Kidney glomerular epithelial cell (primary cell): ENCODE results near the gene RCN1.
A peak's percentile ranks its signal among the peaks of the same experiment; 100 is the strongest.
"Not testable (repeated sequence)": the region's sequence is repeated elsewhere in the genome, so short reads cannot be mapped to it uniquely, and the experiment has no call there.

Experiments used
- DNase-seq: peaks from one replicate; lab custom pipeline; 2025; lab: John Stamatoyannopoulos, UW

Gene RCN1

GRCh38 chr11:32090545-32091370, at the start of gene RCN1:
Gene RCN1, plus strand, starts transcription at chr11:32091074. Its CDS starts 123 bp downstream, at chr11:32091197.
- peak; percentile 41 for DNase-seq

DNA sequence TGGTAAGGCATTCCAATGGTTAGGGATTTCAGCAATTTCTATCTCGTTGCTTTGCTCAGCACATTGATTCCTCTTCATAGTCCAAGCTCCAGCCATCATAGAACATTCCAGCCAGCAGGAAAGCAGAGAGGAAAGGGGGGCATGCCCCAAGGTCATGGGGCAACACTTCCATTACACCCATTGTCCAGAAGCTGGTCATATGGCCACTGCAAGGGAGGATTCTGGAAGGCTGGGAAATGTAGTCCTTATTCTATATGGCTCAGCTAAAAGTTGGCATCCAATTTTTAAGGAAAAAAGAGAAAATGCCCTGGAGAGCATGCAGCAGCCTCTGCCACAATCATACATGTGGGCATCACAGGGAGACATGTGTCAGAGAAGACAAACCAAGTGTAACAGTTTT, 47.1 kb upstream of the RCN1 start:
- DNase-seq, result no peak

- DNase-seq, result no peak
These were observed 46.6 kb upstream of the RCN1 start for GRCh38 chr11:32044158-32044863.

- DNase-seq, result no peak
These were observed 45.4 kb upstream of the RCN1 start for GRCh38 chr11:32045456-32045855.

- DNase-seq, result no peak
These were observed 40.6 kb upstream of the RCN1 start for GRCh38 chr11:32050264-32050663.

DNA sequence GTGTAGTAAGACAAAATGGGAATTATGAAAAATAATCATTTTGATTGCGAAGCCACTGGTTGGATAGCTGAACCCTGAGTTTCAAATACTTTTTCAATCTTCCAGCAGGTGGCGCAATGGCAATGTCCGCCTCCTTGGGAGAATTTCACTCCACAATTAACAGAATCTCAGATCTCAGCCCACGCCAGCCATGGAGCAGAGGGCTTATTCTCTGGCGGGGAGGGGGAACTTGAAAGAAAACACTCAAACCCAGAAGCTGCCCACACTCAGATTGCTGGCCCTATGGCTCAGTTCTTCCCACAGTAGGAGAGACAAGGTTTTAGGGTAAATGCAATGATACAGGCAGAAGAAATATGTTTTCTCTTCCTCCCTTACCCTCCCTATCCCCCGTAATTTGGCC, 38.7 kb upstream of the RCN1 start:
- peak; percentile 52 for DNase-seq

GRCh38 chr11:32053151-32053888, 37.6 kb upstream of the RCN1 start:
- DNase-seq, result no peak

- no peak for DNase-seq
These were observed 35.0 kb upstream of the RCN1 start for GRCh38 chr11:32055861-32056260.

DNA sequence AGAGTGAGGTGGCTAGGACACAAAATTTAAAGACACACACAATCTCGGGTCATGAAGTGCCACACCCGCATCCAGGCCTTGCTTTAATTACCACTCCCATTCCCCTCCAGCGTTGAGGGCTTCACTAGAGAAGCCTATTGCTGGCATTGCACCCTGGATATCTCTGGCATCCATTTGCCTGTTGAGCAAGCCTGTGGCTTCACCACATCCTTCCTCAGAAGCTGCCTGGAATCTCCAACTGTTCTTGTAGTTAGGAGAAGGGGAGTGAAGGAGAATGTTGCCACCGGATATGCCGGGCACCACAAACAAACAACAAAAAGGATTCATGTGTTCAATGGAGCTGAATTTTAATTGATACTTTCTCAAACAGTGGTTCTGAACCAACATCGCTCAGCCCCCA, 34.4 kb upstream of the RCN1 start:
- no peak for DNase-seq

- no peak for DNase-seq
These were observed 31.0 kb upstream of the RCN1 start for GRCh38 chr11:32059686-32060462.

GRCh38 chr11:32062540-32062939, 28.3 kb upstream of the RCN1 start:
- DNase-seq, result no peak

GRCh38 chr11:32063031-32063430, 27.8 kb upstream of the RCN1 start:
- not testable (repeated sequence) for DNase-seq

DNA sequence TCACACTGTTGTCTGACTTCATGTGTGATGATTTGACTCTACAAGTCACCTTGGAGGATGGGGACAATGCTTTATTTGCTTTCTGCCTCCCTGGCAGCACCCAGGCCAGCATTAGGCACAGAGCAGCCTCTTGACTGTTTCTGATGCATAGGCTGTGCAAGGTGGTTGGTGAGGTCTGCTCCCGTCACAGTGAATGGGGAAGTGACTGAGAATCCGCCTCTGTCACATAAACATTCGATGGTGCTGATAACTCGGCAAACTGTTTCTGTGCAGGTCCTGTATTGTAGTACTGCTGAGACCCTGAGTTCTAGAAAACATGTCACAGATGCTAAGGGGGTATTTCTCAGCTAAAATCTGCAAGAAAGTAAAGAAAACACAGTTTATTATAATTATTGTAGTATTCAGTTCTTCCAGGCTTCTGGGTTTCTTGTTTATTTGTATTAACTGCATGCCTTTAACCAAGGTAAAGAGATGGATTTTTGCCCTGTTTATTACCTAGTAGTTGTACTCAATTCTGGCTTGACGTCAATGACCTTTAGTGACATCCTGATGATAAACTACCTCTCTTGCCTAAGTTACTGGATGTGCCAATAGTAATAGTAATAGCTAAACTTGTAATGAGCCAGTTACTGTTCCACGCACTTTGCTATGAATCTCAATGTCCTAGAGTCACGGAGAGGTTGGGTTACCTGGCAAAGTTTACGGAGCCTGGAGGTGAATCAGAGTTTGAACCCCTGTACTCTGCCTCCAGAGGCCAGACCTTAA, 24.8 kb upstream of the RCN1 start:
- no peak for DNase-seq

DNA sequence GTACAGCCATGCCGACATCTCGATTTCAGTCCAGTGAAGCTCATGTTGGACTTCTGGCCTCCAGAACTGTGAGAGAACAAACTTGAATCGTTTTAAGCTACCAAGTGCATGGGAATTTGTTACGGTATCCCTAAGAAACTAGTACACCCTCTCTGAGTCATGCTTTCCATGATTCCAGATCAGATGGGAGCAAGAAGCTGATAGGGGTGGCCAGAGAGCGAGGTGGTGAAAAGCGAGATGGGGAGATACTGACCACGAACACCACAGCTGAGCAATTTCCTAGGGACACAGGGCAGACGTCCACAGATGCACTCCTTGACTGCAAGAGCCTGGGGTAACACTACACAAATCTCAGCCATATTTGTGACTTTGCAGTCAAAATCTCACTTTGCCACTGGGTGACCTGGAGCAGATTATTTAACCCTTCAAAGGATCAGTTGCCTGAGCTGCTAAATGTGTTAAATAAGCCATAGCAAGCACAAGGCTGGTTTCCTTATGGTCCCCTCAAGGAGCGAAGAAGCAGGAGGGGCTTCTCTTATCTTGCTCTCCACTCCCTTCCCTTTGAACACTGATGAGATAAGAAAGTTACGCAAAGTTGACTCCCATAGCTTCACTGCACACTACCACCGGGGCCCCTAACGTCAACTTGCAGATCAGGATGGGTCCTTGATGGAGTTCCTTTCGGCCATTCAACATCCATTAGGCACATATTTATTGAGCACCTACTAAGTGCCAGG, 22.6 kb upstream of the RCN1 start:
- DNase-seq, result no peak

- DNase-seq, result no peak
These were observed 21.4 kb upstream of the RCN1 start for GRCh38 chr11:32069361-32070058.

DNA sequence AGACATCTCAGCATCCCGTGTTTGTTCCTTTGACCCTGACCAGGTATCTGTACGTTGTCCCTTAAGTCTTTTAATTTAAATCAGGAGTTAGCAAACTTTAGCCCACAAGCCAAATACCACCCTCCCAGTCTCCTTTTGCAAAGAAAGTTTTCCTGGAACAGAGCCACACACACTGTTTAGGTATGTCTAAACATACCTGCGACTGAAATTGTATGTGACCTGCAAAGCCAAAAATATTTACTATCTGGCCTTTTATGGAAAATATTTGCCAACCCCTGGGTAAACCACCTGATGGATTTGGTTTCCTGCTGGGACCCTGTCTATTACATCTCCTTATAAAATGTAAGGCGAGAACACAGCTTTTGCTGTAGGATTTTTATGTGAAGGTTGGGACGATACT, 20.2 kb upstream of the RCN1 start:
- no peak for DNase-seq

DNA sequence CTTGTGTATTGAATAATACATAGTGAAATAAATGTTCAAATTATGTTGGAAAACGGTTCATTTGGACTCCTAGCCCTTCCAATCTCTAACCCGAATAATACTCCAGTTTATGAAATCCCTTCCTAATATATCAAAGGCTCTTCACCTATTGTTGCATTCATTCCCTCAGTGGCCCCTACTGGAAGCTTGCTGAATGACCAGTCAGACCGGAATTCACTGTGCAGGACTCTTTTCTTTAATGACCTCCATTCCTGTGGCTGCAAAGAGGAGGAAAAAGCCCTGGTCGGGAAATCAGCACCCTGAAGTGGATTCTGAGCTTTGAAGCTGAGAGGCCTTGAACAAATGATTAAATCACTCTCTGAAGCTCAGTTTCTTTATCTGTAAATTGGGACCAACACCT, 19.1 kb upstream of the RCN1 start:
- DNase-seq, result peak; percentile 22

DNA sequence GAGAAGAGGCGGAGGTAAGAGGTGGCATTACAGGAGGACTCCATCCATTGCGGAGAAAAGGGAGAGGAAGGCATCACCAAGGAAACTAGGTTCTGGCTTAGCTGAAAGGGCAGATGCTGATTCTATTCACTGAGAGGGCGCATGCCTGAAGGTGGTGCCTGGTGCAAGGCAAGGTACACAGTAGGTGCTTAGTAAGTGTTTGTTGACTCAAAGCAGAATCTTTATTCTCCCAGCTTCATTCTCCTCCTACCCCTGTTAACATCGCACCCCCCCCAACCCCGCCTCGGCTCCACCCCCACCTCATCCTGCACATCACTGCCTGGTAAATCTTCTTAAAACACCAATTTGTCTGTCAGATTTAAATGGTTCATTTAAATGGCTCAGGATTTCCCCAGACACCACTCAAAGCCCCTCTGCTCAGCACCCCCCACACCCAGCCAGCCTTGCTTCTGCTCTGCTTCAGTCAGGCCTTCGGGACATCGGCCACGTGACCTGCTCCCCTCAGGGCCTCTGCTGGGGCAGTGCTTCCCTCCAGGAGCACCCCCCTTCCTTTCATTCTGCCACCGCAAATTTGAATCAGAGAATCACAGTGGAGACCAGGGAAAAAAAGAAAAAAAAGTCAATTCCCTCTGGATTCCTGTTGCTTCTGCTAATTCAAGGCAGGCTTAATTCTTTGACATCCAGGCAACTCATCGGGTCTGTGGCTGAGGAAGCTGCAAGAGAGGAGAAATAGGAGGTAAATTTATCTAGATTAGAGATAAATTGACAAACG, 17.8 kb upstream of the RCN1 start:
- no peak for DNase-seq

DNA sequence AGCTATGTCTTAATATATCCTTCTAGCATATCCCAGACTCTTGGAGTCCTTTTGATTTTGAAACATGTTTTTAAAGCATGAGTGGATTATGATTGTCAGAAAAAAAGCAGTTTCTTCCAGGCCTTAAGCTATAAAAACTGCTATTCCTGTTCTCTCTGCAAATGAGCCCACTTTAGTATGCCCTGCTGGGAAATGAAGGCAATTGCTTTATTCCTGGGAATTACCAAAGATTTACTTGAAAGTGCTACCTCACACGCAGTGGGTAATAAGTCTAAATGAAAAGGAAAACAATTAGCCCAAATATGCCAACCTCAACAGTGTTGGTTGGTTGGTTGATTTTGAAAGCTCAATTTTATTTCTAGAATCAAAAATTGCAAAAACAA, 17.2 kb upstream of the RCN1 start:
- no peak for DNase-seq
